ENCODE measurements around the gene CD63. TPM values are rescaled to one million over a fixed set of nuclear protein-coding genes. Genes with fewer than 3 reads are reported as not detected.
A peak's percentile ranks its signal among the peaks of the same experiment; 100 is the strongest.

CD63 gene
- total and polyA plus RNA-seq, 2 of the 13 experiments (the other 11 are each of a cell fraction or from before 2014, with no cell fraction given) = 234 to 277 TPM

DNA sequence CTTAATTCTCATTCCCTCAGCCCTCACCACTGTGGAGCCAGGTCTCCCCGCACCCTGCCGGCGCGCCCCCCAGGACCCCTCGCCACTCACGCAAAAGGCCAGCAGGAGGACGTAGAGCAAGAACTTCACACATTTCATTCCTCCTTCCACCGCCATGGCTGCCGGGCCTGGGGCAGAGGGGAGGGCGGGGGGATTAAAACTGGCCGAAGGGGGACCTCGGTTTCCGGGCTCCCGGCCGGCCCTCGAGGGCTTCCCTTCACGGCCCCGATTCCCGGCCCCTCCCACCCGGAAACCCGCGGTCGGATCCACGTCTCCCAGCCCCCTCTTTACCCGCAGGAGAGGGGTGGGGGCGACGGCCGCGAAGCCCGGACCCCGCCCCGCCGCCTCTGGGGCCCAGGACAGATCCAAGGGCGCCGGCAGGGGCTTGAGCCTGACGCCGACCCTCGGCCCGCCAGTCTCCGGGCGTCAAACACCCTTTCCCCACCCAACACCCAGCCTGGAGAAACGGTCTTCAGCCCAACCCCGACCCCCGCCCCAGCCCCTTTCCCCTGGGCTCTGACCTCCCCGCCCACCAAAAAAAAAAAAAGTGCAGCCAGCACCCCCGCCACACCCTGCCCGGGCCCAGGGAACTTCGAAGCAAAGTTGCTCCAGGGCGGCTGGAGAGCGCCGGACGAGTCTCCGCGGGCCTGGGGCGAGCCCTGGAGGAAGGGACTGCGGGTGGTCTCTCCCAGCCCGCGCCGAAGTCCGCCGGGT lies 447 bp downstream of the CD63 start (continued):
- peak; percentile 34; the same call in 1 of the 2 replicates for TF ChIP-seq ZBTB7A (CRISPR knock-in tag; IDR thresholded peaks at IDR 0.05)
- TF ChIP-seq ZNF142 (CRISPR knock-in tag; IDR thresholded peaks at IDR 0.05) = no peak
- TF ChIP-seq ZNF256 (CRISPR knock-in tag; conservative IDR thresholded peaks at IDR 0.05) = no peak
- peak; percentile 67 for TF ChIP-seq PATZ1 (CRISPR knock-in tag; IDR thresholded peaks at IDR 0.05)
- no peak for TF ChIP-seq ZBTB2 (CRISPR knock-in tag; IDR thresholded peaks at IDR 0.05; ENCODE audit: low read depth)
- TF ChIP-seq ATF4 (CRISPR knock-in tag; IDR thresholded peaks at IDR 0.05) = no peak
- no peak for TF ChIP-seq ZNF713 (CRISPR knock-in tag; IDR thresholded peaks at IDR 0.05)
- no peak for TF ChIP-seq ARNT (IDR thresholded peaks at IDR 0.05)
- peak; percentile 48; the same call in 1 of the 2 replicates for TF ChIP-seq KDM5B (CRISPR knock-in tag; IDR thresholded peaks at IDR 0.05; ENCODE audit: borderline replicate concordance)
- 0 out of 2 replicates have a peak, but pooled peaks have one; percentile 15 for TF ChIP-seq MED1 (CRISPR knock-in tag; IDR thresholded peaks at IDR 0.05)
- no peak for TF ChIP-seq SIN3A (IDR thresholded peaks at IDR 0.05; ENCODE audit: borderline replicate concordance, low read depth, low read length)
- peak; percentile 46 for TF ChIP-seq YY1 (IDR thresholded peaks at IDR 0.05; ENCODE audit: insufficient read depth, insufficient replicate concordance, low read depth, low read length)

Data from HepG2 (cell line).